Esophagus squamous epithelium (tissue), 5 donors: ENCODE data around the gene C10orf67. TPM values are rescaled to one million over a fixed set of nuclear protein-coding genes. Genes with fewer than 3 reads are reported as not detected.
"Not testable (repeated sequence)": the region's sequence is repeated elsewhere in the genome, so short reads cannot be mapped to it uniquely, and the experiment has no call there.

Source experiments
- DNase-seq: peaks from one replicate; lab custom pipeline; 2025; lab: John Stamatoyannopoulos, UW
- H3K27ac ChIP-seq, 4 donors: fragments of 200-600 bp; sonication (generic); one replicate each; pipeline ENCODE4 v1.5.1; 2016 to 2019; ENCODE audit warnings: mild to moderate bottlenecking in 1 of 4
- H3K27me3 ChIP-seq, 4 donors: fragments of 200-600 bp; sonication (generic); 1 replicate in 3 of 4; 2 replicates in 1 of 4; pipeline versions ENCODE4 v1.5.1 to v1.6.0; 2017 to 2021; ENCODE audit warnings: antibody characterized with exemption in 1 of 4
- H3K36me3 ChIP-seq, 3 donors: fragments of 200-600 bp; sonication (generic); one replicate each; pipeline ENCODE4 v1.5.1; 2016 to 2019
- H3K4me1 ChIP-seq, 3 donors: fragments of 200-600 bp; sonication (generic); one replicate each; pipeline ENCODE4 v1.5.1; 2017 to 2019
- H3K4me3 ChIP-seq, 4 donors: fragments of 200-600 bp; sonication (generic); 1 replicate in 3 of 4; 2 replicates in 1 of 4; pipeline ENCODE4 v1.5.1; 2016 to 2019; ENCODE audit warnings: mild to moderate bottlenecking in 2 of 4, moderate library complexity in 1 of 4
- H3K9me3 ChIP-seq, 3 donors: fragments of 200-600 bp; sonication (generic); one replicate each; pipeline ENCODE4 v1.5.1; 2016 to 2019
- CTCF ChIP-seq, 6 experiments: fragments of 450-650 bp in 4 of 6; fragments of 200-600 bp in 2 of 6; sonication (generic) in 2 of 6; IDR thresholded peaks; one replicate each; pipeline ENCODE4 v1.5.1; 2016 to 2019; ENCODE audit warnings: antibody characterized with exemption in 6 of 6, mild to moderate bottlenecking in 4 of 6, moderate library complexity in 4 of 6
- POLR2A ChIP-seq, 4 donors: fragments of 450-650 bp; IDR thresholded peaks; one replicate each; pipeline ENCODE4 v1.6.1; 2017; ENCODE audit warnings: antibody characterized with exemption in 4 of 4, mild to moderate bottlenecking in 4 of 4, moderate library complexity in 3 of 4
- WGBS, 2 donors: methylation state at CpG; one replicate each; pipeline ENCODE4 v1.1.5; 2018; 5-methylcytosine and 5-hydroxymethylcytosine counted together
- intact Hi-C: fragments of 100-400 bp; cut with DNase I; formaldehyde crosslinking; loops from one replicate; pipeline ENCODE4 v1.15.0; 2022
- total RNA-seq, 4 donors: library from RNA; depleted of rRNA; stranded (reverse); fragments of >200 nt; gene quantifications; one replicate each; pipeline ENCODE4 v1.1.0, GENCODE V29; 2016
- donor health status: DM: yes; HTN: yes; CAD: no.

The C10orf67 gene
- total RNA-seq, 4 donors from 2014 or later, result 0.18 to 0.27 TPM; not detected in 2

DNA sequence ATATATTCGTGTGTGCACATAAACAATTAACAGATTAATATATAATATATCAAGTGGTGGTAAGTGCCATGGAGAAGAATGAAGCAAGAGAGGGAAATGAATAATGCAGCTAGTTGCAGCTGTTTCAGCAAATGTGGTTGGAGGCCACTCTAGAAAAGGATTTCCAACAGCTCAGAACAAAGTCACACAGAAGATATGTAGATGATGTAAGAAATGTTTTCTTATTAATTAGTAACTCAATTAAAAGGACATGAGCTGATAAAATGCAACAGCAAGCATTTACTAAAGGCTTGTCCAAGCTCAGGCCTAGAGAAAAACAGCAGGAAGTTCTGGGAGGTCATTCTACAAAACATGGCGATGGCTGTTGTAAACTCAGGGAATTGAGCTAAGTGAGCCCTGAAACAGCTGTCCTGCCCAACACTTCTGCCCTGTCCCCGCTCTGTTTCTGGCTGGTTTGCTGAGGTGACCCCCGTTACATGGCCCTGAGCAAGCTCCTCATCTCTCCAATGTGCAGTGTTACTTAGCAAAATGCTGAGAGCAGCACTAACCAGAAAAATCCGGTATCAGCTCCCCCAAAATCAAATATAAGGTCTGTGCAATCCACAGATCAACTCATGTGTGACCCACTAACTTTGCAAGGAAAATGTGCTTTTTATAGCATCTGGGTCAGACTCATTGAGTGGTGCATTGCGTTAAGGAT is 23.4 kb upstream of the C10orf67 start:
- Histone ChIP-seq H3K9me3 (no peaks in the 10 kb centered on the region), H3K4me3 (no peak overlapping the region), H3K27me3 (no peaks in the 10 kb centered on the region), H3K36me3 (no peaks in the 10 kb centered on the region), H3K4me1 (peaks cover 0 to 20% (median 3%) of the 10 kb centered on the region in 3 donors), H3K27ac (no peak overlapping the region)
- DNase-seq, result no peak
- TF ChIP-seq POLR2A (IDR thresholded peaks at IDR 0.05), result no peak
- TF ChIP-seq CTCF (IDR thresholded peaks at IDR 0.05), result no peak
- intact Hi-C loops, result no loop called here
- WGBS, 2 donors, result 66 to 67% methylated on average over 4 to 5 of the region's 6 CpGs

DNA sequence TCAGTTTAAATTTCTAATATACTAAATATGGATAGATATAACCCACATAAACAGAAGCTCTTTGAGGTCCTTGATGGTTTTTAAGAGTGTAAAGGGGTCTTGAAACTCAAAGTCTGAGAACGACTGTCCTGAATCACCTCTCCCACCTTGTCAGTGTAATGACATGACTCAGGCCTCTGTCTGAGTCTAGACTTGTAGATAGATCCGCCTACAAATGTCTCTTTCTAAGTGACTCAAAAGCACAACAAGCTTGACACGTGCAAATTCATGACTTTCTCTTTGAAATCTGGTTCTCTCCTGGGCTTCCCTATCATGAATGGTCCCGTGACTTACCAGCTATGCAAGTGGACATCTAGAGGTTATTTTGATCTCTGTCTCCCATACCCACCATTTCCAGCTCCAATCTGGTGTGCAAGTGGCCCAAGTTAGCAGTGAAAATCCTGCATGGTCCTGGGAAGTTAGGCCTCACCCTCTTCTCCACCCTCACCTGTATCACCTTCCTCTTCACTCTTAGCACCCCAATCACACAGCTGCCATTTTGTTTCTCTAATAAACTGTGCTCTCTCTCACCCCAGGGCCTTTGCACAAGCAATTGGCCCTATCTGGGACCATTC is 20.9 kb upstream of the C10orf67 start:
- not testable (repeated sequence) for DNase-seq

GRCh38 chr10:23364378-23364777 is 19.8 kb upstream of the C10orf67 start:
- H3K27me3 ChIP-seq, result no peaks in the 10 kb centered on the region
- no peak for DNase-seq
- 55 to 59% methylated on average over 5 of the region's 5 CpGs for WGBS, 2 donors

More for the DNA sequence above, 20.9 kb upstream of the C10orf67 start:
- intact Hi-C loops, H3K4me3 ChIP-seq, H3K36me3 ChIP-seq, H3K9me3 ChIP-seq, H3K27me3 ChIP-seq: not testable (repeated sequence)
- Histone ChIP-seq H3K27ac (peak overlapping the region in 2 of 4 donors; percentile 1 to 26), H3K4me1 (peaks cover 0 to 20% (median 0%) of the 10 kb centered on the region in 3 donors)
- 27 to 29% methylated on average over 4 of the region's 4 CpGs for WGBS, 2 donors

DNA sequence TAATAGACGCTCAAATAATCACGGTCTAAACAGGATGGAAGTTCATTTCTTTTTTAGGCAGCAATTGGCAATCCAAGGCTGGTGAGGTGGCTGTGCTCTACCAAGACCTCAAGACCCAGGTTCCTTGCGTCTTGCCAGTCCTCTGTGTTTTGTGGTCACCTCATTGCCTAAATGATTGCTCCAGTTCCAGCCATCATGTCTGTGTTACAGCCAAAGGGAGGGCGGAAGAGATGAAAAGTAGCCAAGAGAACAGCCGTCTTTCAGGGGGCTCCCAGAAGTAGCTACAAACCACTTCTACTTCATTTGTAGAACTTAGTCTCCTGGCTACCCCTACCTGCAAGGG is 19.2 kb upstream of the C10orf67 start:
- Histone ChIP-seq H3K36me3 (no peaks in the 10 kb centered on the region), H3K27ac (no peak overlapping the region), H3K4me3 (peak overlapping the region in 1 of 4 donors; percentile 4), H3K9me3 (no peaks in the 10 kb centered on the region), H3K4me1 (peaks cover 0 to 19% (median 0%) of the 10 kb centered on the region in 3 donors), H3K27me3 (no peaks in the 10 kb centered on the region)
- intact Hi-C loops, result no loop called here
- DNase-seq, result no peak
- TF ChIP-seq POLR2A (IDR thresholded peaks at IDR 0.05) (no peak), CTCF (IDR thresholded peaks at IDR 0.05) (no peak)
- 78 to 99% methylated on average over 5 of the region's 5 CpGs for WGBS, 2 donors

More at GRCh38 chr10:23364378-23364777, 19.8 kb upstream of the C10orf67 start:
- Histone ChIP-seq H3K4me3 (no peak overlapping the region), H3K4me1 (peaks cover 0 to 24% (median 0%) of the 10 kb centered on the region in 3 donors), H3K27ac (no peak overlapping the region), H3K9me3 (no peaks in the 10 kb centered on the region), H3K36me3 (no peaks in the 10 kb centered on the region)
- intact Hi-C loops, result no loop called here
- no peak for TF ChIP-seq POLR2A (IDR thresholded peaks at IDR 0.05)
- TF ChIP-seq CTCF (IDR thresholded peaks at IDR 0.05), result no peak

DNA sequence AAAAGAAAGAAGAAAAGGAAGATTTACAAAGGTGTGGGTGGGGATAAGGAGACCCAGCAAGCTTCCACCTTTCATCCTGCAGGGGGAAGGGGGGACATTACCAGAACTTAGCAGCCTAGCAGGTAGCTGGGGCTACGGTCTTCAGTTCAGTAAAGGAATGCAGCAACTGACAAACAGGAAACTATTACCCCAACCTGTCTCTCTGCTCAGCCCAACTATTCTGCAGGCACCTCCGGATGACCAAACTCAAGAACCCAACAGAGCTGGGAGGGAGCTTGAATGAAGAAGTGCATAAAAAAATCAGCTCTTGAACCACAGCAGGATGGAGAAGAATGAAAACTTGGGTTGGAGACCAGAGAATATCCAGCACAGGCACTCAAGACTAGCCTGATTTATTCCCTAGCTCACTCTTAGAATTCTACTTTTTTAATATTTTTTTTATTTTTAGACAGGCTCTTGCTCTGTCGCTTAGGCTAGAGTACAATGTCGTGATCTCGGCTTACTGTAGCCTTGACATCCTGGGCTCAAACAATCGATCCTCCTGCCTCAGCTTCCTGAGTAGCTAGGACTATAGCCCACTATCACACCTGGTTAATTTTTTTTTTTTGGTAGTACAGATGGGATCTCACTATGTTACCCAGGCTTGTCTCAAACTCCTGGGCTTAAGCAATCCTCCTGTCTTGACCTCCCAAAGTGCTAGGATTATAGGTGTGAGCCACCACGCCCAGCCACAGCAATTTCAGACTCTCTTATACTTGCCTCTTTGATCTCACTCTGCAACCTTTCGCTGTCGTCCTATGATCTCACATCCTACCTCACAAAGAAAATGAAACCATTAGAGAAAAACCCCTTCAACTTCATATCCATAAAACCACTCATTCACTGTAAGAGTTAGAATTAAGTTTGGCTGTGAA is 18.5 kb upstream of the C10orf67 start:
- Histone ChIP-seq H3K4me3 (peak overlapping the region in 1 of 4 donors; percentile 4), H3K27me3 (no peaks in the 10 kb centered on the region), H3K9me3 (no peaks in the 10 kb centered on the region), H3K36me3 (no peaks in the 10 kb centered on the region), H3K27ac (no peak overlapping the region), H3K4me1 (peaks cover 0 to 15% (median 0%) of the 10 kb centered on the region in 3 donors)
- 71% methylated on average over 8 to 9 of the region's 9 CpGs for WGBS, 2 donors
- TF ChIP-seq POLR2A (IDR thresholded peaks at IDR 0.05), result no peak
- intact Hi-C loops, result no loop called here
- no peak for DNase-seq
